Activated effector memory CD4-positive, alpha-beta T cell treated with Interleukin-2 at 50 U/mL for 16 hours (primary cell): Measurements from ENCODE around the gene SSBP2.
"Not testable (repeated sequence)": the region's sequence is repeated elsewhere in the genome, so short reads cannot be mapped to it uniquely, and the experiment has no call there.

Experiments
- DNase-seq: peaks from one replicate; pipeline ENCODE4 v3.0.0-alpha.2; 2020

SSBP2 gene

DNA sequence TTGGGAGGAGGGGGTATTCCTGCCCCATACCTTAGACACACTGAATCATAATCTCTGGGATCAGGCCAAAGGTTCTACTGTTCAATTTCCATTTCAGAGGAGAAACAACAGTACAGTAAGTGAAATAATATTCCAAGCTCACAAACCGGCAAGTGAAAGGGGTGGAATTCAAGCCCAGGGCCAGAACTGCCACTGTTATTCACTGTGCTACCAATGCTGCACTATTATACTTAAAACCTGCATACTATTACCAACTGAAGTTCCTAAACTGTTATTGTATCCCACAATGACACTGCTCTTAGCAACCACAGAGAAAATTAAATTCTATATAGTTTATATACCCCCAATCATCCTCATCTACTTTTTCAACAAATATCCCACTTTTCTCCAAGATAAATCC lies 24.6 kb downstream of the SSBP2 start:
- no peak for DNase-seq

DNA sequence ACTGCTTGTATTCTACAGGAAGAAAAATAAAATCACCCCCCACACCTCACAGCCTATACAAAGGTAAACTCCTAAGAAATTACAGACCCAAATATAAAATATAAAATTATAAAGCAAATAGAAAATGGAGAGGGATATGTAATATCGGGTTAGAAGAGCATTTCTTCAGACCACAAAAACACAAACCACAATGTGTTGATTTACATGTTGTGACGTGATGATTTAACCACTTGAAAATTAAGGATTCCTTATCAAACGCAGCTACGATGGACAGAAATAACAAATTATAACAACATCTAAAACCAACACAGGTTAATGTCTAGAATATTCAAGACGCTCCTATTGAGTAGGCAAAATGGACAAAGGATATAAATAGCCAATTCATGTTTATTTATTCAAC lies 26.3 kb downstream of the SSBP2 start:
- no peak for DNase-seq

DNA sequence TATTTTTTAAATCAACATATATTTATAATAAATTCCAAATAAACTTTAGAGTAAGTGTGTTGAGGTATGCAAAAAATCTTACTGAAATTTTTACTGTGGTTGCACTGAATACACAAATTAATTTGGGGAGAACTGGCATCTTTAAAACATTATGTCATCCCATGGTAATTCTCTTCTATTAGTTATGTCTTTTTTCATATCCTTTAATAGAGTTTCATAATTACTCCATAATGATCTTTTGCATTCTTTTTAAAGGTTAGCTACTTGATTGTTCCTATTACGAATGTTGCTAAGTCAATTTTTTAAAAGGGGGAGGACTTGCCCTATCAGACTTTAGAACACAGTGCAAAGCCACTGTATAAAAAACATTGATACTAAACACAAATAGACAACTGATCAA lies 26.8 kb downstream of the SSBP2 start:
- no peak for DNase-seq

DNA sequence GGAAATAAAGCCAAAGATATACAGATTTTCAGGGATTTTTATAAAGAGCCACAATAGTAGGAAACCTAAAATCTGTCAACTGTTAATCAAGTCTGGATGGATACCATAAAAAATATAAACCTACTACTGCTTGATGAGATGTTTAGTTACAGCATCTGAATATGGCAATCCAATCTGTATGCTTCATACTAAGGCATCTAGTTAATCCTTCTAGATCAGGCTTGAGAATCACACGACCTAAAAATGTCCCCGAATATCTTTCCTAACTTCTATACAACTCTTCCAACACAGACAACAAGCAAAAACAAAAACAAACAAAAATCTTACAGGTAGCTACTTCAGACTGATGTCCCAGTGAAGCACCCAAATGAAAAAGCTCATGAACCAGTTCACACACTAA lies 29.8 kb downstream of the SSBP2 start:
- no peak for DNase-seq

DNA sequence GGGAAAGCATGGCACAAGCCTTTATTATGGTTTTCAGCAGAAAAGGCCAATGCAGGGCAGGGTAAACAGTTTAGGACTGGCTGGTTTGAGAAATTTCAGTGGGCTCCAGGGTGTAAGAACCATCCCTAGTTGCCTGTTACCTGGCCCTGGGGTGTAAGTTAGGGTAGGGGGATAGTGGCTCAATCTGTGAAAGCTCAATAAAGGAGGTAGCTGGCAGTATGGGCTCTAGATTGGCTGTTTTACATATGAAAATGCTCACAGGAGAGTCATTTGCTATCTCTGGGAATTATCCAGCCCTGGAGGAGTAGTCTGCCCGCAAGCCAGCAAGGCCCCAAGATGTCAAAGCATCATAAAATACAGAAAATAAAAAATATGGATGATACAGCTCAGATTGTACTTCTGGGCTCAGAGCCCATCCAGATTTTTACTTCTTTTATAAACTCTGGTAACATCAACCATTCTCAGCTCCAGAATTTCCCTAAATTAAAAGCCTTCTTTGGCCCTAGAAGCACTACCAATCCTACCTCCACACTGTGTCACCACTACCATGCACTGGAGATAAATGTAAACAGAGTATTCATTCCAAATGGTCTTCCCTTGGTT lies 31.1 kb downstream of the SSBP2 start:
- no peak for DNase-seq

DNA sequence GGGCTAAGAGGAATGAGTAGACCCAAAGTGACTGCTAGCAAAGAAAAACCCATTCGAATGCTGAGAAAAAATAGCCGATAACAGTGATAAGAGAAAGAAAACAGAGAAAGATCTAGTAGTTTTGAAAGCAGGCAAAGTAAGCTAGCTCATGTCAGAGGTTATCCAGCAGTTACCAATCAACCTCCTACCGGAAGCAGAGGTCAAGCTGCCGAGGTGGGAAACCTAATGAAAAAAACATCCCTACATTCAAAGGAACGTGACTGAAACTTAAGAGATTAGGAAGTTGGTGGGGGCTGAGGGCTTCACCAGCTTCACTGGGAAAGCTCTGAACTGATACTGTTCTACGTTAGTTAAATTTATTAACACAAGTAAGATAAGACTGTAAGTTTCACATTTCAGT lies 32.6 kb downstream of the SSBP2 start:
- DNase-seq: no peak

DNA sequence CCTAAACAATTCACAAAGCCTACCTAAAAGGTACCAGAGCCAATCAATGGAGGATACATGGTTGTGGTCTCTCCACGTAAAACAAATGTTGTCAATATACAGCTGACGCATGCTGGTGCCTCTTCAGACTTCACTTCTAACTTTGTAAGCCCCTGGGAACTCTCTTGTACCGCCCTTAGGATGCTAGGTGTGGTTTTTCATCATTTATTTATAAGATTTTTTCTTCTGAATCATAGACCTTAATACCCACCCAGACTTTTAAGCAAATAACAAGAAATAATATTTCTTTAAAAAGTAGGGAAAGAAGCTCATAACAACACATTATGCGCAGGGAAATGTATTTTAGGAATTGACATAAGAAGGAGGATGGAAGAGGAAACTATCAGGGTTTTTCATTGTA lies 33.0 kb downstream of the SSBP2 start:
- DNase-seq: no peak

DNA sequence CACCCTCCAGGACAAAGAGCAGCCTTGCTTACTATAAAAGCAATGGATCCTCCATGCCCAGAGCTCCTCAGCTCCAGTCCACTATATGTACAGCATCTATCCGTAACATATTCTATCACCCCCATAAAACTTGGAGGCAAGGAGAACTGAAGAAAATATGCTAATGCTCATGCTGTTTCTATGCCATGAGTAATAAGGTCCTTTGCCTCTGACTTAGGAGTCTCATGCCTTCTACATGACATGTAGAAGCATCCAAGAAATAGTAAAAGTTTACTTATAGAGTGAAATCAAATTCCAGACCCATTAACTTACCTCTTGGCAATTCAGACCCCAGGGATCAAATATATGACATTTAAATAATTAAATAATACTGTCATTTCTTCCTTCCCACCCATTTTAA lies 33.7 kb downstream of the SSBP2 start:
- no peak for DNase-seq

DNA sequence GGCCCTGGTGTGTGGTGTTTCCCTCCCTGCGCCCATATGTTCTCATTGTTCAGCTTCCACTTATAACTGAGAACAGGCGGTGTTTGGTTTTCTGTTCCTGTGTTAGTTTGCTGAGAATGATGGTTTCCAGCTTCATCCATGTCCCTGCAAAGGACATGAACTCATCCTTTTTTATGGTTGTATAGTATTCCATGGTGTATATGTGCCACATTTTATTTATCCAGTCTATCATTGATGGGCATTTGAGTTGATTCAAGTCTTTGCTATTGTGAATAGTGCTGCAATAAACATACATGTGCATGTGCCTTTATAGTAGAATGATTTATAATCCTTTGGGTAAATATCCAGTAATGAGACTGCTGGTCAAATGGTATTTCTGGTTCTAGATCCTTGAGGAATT lies 36.8 kb downstream of the SSBP2 start:
- not testable (repeated sequence) for DNase-seq

DNA sequence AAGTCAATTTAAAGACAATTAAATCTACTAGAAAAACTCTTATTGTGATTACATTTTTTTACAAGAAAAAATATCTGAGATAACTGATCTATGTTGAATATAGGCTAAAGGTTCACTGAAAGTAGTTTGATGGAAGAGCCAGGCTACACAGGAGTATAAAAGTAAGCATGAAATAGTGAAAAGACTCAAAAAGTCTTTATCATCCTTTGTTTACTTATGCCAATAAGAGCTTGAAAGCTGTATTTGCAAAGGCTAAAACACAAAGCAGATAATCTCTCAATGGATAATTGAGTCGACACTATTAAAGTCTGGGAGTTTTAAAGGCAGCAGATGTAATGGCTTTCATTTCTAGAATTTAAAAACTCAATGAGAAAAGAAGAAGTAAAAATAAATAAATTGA lies 42.0 kb downstream of the SSBP2 start:
- DNase-seq: no peak

DNA sequence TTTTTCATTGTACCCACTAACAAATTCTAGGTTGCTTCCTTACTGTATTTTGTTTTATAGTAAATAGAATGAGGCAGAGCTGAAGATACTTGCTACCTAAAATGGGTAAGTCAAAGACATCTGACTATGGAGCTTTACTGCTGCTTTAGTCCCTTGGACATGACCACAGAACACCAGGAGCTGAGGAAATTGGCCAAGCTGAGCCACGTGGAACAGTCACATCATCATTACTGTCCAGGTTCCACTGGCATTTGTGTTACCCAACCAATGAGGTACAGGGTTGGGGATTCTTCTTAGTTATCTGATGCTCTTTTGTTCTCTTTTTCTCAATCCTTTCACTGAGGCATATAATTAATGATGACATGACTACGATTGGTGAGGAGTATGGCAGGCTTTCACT lies 47.1 kb downstream of the SSBP2 start:
- DNase-seq: no peak

DNA sequence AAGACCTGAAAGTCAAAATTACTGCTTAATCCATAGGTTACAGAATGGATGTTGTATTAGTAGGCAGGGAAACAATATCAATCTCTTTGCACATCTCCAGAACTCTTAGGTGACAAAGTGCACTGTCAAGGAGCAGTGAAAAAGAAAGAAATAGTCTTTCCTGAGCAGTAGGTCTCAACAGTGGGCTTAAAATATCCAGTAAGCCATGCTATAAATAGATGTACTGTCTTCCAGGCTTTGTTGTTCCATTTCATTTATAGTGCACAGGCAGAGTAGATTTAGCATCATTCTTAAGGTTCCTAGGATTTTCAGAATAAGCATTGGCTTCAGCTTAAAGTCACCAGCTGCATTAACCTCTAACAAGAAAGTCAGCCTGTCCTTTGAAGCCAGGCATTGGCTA lies 50.7 kb downstream of the SSBP2 start:
- DNase-seq: no peak

DNA sequence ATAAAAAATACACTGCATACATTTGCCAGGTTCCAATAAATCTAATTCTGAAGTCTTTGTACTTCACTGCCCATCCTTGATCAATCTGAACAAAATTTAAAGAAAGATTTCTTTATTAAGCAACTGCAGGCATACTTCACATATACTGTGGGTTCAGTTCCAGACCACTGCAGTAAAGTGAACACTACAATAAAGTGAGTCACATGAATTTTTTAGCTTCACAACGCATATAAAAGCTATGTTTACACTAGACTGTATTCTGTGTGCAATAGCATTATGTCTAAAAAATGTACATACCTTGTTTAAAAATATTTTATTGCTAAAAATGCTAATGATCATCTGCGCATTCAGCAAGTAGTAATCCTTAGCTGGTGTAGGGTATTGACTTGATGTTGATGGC lies 52.1 kb downstream of the SSBP2 start:
- DNase-seq: no peak

DNA sequence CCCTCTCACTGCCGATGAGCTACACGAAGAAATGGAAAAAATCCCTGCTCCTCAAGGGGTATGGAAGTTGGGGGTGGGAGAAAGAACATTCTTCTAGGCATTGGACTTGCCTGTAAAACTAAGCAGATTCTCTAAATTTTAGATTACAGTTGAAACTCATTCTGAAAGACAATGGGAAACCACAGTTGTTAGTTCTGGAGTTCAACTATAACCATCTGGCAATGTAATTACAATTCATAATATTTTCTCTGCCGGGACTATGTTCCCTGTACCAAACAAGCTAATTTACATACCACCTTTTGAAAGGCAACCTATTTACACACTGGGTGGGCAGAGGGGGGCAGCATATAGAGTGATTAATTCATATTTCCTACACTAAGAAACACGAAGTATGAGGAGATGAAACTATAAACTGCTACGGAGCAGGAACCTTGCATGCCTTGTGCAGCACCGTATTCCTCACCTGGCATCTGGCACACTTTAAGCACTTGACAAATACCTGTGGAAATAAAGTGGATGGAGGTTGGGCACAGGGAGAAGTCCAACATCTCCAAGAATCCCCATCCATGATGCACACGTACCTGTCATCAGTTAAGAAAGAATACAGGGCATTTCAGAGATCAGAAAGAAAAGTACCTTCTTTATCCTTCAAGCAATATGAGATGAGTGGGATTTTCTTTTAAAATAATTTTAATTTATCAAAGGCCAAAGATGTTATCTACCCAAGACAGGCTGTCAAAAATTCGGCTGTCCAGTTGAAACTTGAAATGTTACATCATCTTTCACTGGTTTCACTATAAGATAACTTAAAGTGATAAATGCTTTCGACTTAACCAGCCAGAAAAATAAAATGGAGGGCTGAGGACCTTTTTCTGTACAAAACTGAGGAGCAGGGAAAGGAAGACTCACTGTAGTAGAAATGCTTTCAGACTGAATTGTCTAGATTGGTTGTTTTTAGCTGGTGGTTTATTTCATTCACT lies 54.2 kb downstream of the SSBP2 start:
- no peak for DNase-seq

DNA sequence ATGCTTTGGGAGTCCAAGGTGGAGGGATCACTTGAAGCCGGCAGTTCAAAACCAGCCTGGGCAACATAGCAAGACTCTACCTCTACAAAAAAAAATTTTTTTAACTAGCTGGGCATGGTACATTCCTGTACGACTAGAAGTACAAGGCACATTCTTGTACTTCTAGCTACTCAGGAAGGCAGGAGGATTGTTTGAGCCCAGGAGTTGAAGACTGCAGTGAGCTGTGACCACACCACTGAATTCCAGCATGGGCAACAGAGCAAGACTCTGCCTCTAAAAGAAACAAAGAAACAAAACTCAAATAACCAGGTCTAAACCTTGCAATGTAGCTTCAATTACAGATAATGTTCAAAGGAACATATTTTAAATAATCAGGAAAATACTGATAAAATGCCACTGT lies 56.2 kb downstream of the SSBP2 start:
- DNase-seq: no peak

DNA sequence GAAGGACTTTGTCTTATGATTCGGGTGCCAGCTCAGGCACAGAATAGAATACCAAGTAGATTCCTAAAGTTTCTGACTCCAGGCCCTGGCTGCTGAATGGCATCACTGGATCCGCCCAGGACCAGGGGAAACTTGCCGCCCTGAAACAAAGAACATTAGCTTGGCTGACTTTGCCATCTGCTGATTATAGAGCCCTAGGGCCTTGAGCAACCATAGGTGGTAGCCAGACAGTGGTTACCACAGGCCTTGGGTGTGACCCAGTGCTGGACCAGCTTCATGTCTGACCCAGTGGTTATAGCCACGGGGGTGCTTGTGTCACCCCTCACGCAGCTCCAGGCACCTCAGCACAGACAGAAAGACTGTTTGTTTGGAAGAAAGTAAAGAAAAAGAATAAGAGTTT lies 62.7 kb downstream of the SSBP2 start:
- DNase-seq: no peak

DNA sequence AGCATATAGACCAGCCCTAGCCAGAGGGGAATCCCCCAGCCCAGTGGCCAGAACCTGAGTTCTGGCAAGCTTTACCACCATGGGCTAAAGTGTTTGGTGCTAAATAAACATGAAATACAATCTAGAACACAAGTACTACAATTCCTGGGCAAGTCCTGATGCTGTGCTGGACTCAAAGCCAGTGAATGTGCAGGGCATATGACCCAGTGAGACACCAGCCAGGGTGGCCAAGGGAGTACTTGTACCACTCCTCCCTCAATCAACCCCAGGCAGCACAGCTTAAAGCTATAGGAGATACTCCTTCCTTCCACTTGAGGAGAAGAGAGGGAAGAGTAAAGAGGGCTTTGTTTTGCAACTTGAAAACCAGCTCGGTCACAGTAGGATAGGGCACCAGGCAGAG lies 63.6 kb downstream of the SSBP2 start:
- DNase-seq: no peak

DNA sequence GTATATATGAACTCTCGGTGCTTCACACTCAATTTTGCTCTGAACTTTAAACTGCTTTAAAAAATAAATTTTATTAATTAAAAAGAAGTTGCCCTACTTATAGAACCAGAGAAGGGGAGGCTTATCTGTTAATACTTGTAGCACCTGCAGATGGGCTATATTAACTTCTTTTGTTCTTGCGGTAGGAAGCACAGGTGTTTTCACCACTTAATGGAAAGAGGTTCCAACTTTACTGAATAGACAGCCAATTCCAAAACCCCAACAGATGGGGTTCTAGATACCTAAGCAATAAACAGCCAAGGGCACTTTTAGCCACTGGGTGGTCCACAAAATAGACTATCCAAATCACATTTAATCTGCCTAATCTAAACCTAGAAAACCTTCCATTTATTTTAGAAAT lies 65.4 kb downstream of the SSBP2 start:
- no peak for DNase-seq

DNA sequence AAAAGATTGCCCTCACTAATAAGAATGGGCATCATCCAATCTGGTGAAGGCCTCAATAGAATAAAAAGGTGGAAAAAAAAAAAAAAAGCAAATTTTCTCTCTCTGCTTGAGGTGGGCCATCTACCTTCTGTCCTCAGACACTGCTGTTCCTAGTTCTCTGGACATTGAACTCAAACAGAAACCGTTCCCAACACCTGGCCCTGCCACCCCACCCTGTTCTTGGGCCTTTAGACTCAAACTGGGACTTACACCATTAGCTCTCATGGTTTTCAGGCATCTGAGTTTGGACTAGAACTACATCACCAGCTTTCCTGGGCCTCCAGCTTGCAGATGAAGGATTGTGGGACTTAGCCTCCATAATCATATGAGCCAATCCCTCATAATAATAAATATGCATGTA lies 71.0 kb downstream of the SSBP2 start:
- DNase-seq: no peak

DNA sequence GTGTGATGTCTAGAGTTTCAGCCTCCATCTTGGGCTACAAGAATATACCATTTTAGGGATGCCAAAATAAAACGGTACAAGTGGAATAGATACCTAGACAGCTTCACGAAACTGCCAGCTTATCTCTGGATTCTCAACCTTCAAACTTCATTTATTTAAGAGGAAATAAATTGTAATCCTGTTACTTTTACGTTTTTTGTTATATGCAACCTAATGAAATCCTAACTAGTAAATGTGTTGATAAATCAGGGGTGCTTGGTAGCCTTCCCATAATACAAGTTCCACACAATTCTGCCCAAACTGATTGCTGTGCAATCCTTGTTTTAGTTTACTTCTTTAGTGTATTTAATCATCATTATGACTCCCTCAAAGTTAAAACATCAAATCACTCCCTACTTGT lies 75.5 kb downstream of the SSBP2 start:
- DNase-seq: no peak

DNA sequence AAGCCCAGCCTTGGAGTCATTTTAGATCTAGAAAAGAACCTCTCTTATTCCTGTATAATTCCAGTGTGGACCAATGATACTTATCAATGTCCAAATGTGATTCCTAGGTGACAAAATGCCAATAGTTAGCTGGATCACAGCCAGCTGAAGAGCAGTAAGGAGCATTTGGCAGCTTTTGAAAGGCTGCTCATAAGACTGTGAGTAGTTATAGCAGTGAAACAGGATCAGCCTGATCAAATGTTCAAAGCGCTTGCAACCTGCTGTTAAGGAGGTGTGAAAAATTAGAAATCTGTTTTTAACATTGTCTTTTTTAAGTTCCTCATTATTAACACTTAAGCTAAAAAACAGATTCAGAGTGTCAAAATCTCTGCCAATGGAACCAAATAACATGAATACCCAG lies 85.1 kb downstream of the SSBP2 start:
- DNase-seq: no peak

DNA sequence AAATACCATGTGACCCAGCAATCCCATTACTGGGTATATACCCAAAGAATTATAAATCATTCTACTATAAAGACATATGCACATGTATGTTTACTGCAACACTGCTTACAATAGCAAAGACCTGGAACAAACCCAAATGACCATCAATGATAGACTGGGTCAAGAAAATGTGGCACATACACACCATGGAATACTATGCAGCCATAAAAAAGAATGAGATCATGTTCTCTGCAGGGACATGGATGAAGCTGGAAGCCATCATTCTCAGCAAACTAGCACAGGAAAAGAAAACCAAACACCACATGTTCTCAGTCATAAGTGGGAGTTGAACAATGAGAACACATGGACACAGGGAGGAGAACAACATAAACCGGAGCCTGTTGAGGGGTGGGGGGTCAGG lies 90.3 kb downstream of the SSBP2 start:
- not testable (repeated sequence) for DNase-seq

DNA sequence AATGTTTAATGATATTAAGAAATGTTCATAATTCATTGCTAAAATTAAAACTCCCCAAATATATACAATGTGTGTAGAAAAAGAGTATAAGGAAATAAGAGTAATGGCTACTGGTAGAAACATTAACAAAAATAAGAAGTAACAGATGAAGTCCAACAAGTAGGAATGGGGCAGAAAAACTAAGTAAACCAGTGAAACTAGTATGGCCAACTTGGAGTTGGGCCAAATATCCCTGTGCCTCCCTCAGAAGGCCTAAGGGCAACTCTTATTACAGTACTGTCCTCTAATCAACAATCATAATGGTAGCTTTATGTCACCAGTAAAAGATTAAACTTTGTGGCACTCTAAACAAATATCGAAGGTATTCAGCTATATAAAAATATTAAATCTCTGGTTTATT lies 93.5 kb downstream of the SSBP2 start:
- DNase-seq: no peak

DNA sequence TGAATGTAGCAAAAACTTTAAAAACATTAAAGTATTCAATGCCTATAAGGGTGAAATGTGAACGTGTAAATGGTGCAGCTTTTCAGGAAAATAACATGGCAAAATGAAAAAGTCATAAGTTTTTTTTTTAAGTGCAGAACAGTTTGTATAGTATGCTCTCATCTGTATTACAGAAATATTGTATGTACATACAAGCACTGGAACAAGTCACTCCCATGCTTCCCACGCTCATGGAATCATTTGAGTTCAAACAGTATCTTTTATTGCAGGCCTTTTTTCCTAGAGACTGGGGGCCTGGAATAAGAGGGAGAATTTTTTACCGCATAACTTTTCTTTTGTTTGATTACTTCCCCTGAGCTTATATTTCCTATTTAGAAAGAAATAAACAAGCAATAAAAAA lies 94.1 kb downstream of the SSBP2 start:
- no peak for DNase-seq

DNA sequence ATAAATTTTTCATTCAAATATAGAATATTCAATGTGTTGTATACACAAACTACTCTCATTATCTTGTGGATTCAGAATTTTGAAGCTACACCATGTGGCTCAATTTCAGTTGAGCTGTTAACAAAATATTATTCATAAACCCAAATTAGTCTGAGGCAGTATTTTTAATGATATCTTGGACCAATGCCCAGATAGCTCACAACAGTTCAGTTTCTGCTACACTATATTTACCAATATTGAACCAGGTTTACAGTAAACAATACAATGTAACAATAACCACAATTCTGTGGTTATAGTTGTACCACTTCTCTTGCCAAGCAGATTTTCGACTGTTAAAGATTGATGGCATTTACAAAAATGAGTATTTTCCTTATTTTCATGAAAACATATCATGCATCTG lies 99.9 kb downstream of the SSBP2 start:
- no peak for DNase-seq
